Measurements from ENCODE around the gene USP51. TPM values are rescaled to one million over a fixed set of nuclear protein-coding genes. Genes with fewer than 3 reads are reported as not detected.
"Not testable (repeated sequence)": the region's sequence is repeated elsewhere in the genome, so short reads cannot be mapped to it uniquely, and the experiment has no call there.

The USP51 gene
- total and polyA plus RNA-seq, 12 donors = 1.8 to 20.5 (median 6.0) TPM

DNA sequence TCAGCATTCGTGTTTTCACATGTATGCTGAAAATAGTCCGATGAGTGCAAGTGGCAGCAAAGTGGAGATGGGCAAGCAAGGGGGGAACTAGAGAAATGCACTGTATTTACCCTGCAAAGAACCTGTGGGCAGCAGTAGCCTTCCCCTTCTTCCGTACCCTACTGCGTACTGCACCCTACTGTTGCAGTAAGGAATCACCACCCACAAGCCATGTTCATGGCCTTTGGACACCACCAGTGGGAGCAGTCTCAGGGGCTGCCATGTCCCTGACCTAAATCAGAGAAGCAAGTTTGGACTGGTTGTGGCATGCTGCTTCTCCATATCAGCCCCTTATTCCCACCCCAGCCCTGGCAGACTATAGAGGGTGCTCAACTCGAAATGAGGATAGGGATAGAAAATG lies 25.6 kb downstream of the USP51 start:
- H3K9me3 ChIP-seq (replicated peaks in 1 of 3); DNase-seq; H3K27me3 ChIP-seq; H3K27ac ChIP-seq; H3K4me3 ChIP-seq; H3K36me3 ChIP-seq (replicated peaks in 1 of 2); intact Hi-C loops (cut with DNase I); H3K4me1 ChIP-seq (replicated peaks in 1 of 2): not testable (repeated sequence)
- WGBS, 4 donors = no CpG with 5 or more reads among the region's 5 CpGs

- H3K4me1 ChIP-seq (replicated peaks in 1 of 2); DNase-seq; H3K9me3 ChIP-seq (replicated peaks in 1 of 3); intact Hi-C loops (cut with DNase I); H3K27me3 ChIP-seq; H3K27ac ChIP-seq; H3K36me3 ChIP-seq (replicated peaks in 1 of 2); H3K4me3 ChIP-seq: not testable (repeated sequence)
- WGBS, 4 donors = no CpG with 5 or more reads among the region's 4 CpGs
Observed at GRCh38 chrX:55459926-55460325, 29.7 kb downstream of the USP51 start.

DNA sequence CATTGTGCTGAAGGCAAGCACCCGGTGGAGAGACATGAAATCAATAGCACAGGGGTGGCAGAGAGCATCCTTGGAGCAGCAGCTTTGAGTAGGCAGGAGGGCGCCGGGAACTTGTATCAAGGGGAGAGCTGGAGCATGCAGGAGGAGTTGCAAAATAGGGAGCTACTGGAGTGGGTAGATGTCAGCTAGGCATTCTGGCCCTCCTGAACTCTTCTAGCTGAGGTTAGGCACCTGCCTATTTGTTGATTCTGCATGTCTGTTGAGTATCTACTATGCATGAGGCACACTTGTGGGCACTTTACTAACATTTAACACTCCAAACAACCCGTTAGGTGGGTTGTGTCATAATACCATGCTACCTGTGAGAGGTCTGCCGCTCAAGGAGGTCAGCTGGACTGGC lies 30.2 kb downstream of the USP51 start:
- DNase-seq; H3K9me3 ChIP-seq (replicated peaks in 1 of 3); H3K27ac ChIP-seq; H3K27me3 ChIP-seq; intact Hi-C loops (cut with DNase I); H3K36me3 ChIP-seq (replicated peaks in 1 of 2); H3K4me1 ChIP-seq (replicated peaks in 1 of 2); H3K4me3 ChIP-seq: not testable (repeated sequence)
- no CpG with 5 or more reads among the region's 5 CpGs for WGBS, 4 donors

DNA sequence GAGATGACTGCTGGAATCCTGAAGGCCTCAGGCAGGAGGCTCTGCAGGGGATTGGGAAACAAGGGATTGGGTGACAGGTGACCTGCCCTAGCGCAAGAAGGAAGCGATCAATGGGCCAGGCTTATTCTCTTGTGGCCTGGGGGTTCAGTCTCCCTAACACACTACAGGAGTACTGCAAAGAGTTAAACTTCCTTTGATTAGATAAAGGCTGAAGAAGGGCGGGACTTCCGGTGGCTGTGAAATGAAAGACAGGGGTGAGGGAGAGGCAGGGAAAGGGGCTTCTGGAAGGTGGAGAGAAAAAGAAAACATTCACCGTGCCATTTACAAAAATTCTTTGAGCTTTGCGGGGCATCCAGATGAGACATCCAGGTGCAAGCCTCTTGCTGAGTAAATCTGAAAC lies 33.9 kb downstream of the USP51 start:
- H3K27me3 ChIP-seq; H3K4me3 ChIP-seq; intact Hi-C loops (cut with DNase I); H3K36me3 ChIP-seq (replicated peaks in 1 of 2); H3K27ac ChIP-seq; H3K9me3 ChIP-seq (replicated peaks in 1 of 3); H3K4me1 ChIP-seq (replicated peaks in 1 of 2); DNase-seq: not testable (repeated sequence)
- WGBS, 4 donors = no CpG with 5 or more reads among the region's 6 CpGs

DNA sequence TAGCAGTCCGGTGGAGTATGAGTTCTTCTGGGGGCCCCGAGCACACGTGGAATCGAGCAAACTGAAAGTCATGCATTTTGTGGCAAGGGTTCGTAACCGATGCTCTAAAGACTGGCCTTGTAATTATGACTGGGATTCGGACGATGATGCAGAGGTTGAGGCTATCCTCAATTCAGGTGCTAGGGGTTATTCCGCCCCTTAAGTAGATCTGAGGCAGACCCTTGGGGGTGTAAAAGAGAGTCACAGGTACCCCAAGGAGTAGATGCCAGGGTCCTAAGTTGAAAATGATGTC lies 36.9 kb downstream of the USP51 start:
- Histone ChIP-seq H3K27me3 (no peaks in the 10 kb centered on the region), H3K4me1 (replicated peaks in 1 of 2) (no peaks in the 10 kb centered on the region), H3K9me3 (replicated peaks in 1 of 3) (no peaks in the 10 kb centered on the region), H3K36me3 (replicated peaks in 1 of 2) (no peaks in the 10 kb centered on the region), H3K27ac (peak overlapping the region in 1 of 5 donors; percentile 83), H3K4me3 (peak overlapping the region in 3 of 4 donors; percentile 26 to 70 (median 60))
- no peak for TF ChIP-seq POLR2A (IDR thresholded peaks at IDR 0.05)
- TF ChIP-seq, protein P1, sequence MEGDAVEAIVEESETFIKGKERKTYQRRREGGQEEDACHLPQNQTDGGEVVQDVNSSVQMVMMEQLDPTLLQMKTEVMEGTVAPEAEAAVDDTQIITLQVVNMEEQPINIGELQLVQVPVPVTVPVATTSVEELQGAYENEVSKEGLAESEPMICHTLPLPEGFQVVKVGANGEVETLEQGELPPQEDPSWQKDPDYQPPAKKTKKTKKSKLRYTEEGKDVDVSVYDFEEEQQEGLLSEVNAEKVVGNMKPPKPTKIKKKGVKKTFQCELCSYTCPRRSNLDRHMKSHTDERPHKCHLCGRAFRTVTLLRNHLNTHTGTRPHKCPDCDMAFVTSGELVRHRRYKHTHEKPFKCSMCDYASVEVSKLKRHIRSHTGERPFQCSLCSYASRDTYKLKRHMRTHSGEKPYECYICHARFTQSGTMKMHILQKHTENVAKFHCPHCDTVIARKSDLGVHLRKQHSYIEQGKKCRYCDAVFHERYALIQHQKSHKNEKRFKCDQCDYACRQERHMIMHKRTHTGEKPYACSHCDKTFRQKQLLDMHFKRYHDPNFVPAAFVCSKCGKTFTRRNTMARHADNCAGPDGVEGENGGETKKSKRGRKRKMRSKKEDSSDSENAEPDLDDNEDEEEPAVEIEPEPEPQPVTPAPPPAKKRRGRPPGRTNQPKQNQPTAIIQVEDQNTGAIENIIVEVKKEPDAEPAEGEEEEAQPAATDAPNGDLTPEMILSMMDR (IDR thresholded peaks at IDR 0.05) = no peak
- intact Hi-C loops (cut with DNase I) = no loop called here
- no peak for DNase-seq
- 0 to 45% (median 19%) methylated on average over 3 to 9 of the region's 9 CpGs for WGBS, 4 donors

GRCh38 chrX:55451990-55452832 lies 37.4 kb downstream of the USP51 start, which contains the start of gene MAGEH1:
Gene MAGEH1 (plus strand): TSS chrX:55452127. CDS start chrX:55452375, 248 bp downstream.
- TF ChIP-seq, protein P1 (IDR thresholded peaks at IDR 0.05) = no peak
- TF ChIP-seq POLR2A (IDR thresholded peaks at IDR 0.05) = peak; percentile 40 to 69
- H3K27ac ChIP-seq = peak within 1 kb of the TSS in 4 of 5 donors; percentile 10 to 85 (median 60)
- H3K4me3 ChIP-seq = peak within 1 kb of the TSS; percentile 26 to 70 (median 50)
- intact Hi-C loops (cut with DNase I) = no loop called here
- no peaks in the 10 kb centered on the region for H3K4me1 ChIP-seq (replicated peaks in 1 of 2)
- no peaks in the 10 kb centered on the region for H3K36me3 ChIP-seq (replicated peaks in 1 of 2)
- no peaks in the 10 kb centered on the region for H3K27me3 ChIP-seq
- no peaks in the 10 kb centered on the region for H3K9me3 ChIP-seq (replicated peaks in 1 of 3)
- DNase-seq = peak; percentile 69 to 92 (median 83)
- 0 to 35% (median 17%) methylated on average over 10 to 43 of the region's 43 CpGs for WGBS, 4 donors
